Endothelial cell of umbilical vein (primary cell): Measurements from ENCODE around the gene LMCD1. TPM values are rescaled to one million over a fixed set of nuclear protein-coding genes. Genes with fewer than 3 reads are reported as not detected.

Experiments
- BruUV-seq: library from RNA; stranded (reverse); fragments of 400-500 nt; replicated peaks from 2 replicates; lab custom pipeline; 2021; lab: Mats Ljungman, UMichigan
- CTCF ChIA-PET: fragments of 300-600, 350-600 bp; sonication (Branson Sonifier 250); formaldehyde crosslinking; loops from one replicate; lab custom pipeline; 2021; ENCODE audit warnings: antibody characterized with exemption, inconsistent platforms; lab: Charles Lee
- POLR2A ChIA-PET: fragments of 300-600, 350-600 bp; sonication (Branson Sonifier 250); formaldehyde crosslinking; loops from one replicate; lab custom pipeline; 2021; ENCODE audit warnings: antibody characterized with exemption, inconsistent platforms; lab: Charles Lee
- DNase-seq: peaks from one replicate; pipeline ENCODE4 v3.0.0-alpha.2; 2011; ENCODE audit warnings: low read depth, low spot score
- FAIRE-seq: peaks from 2 replicates; lab custom pipeline; 2011; peaks lifted over from hg19 to GRCh38; lab: Jason Lieb, UNC
- H2AFZ ChIP-seq: 2 replicates; pipeline ENCODE4 v1.6.0; 2012; ENCODE audit warnings: low read depth, low read length, control low read depth, inconsistent platforms
- H3K27ac ChIP-seq: 2 replicates; pipeline ENCODE4 v1.5.1; 2011; ENCODE audit warnings: low read depth, mild to moderate bottlenecking, control low read depth, low read length, moderate library complexity; ENCODE audit not compliant: insufficient read depth
- H3K27me3 ChIP-seq, 2 experiments: 2 replicates each; pipeline versions ENCODE4 v1.6.0 to v1.6.1; 2011; ENCODE audit warnings: low read length in 2 of 2, mixed read lengths in 1 of 2; ENCODE audit not compliant: control insufficient read depth in 2 of 2, insufficient read depth in 2 of 2
- H3K36me3 ChIP-seq, 2 experiments: 2 replicates in 1 of 2; 3 replicates in 1 of 2; pipeline ENCODE4 v1.5.1; 2011; ENCODE audit warnings: low read length in 2 of 2, mild to moderate bottlenecking in 1 of 2, moderate library complexity in 1 of 2; ENCODE audit not compliant: control insufficient read depth in 2 of 2, insufficient read depth in 2 of 2; ENCODE audit errors: extremely low read depth in 1 of 2
- H3K4me1 ChIP-seq: 3 replicates; pipeline ENCODE4 v1.5.1; 2011; ENCODE audit warnings: mild to moderate bottlenecking, low read length; ENCODE audit not compliant: control insufficient read depth, insufficient read depth; ENCODE audit errors: extremely low read depth
- H3K4me2 ChIP-seq: 2 replicates; pipeline ENCODE4 v1.6.1; 2011; ENCODE audit warnings: low read length, control low read depth, mixed read lengths; ENCODE audit not compliant: insufficient read depth
- H3K4me3 ChIP-seq, 3 experiments: fragments of 200-600 bp in 1 of 3; sonication (generic), shearing (Covaris generic) in 1 of 3; replicated peaks in 1 of 3; 2 replicates each; pipeline ENCODE4 v1.5.1; 2011 to 2016; ENCODE audit warnings: control low read depth in 3 of 3, low read length in 3 of 3, mild to moderate bottlenecking in 2 of 3, inconsistent platforms in 1 of 3, low read depth in 1 of 3, moderate library complexity in 1 of 3; ENCODE audit not compliant: insufficient read depth in 1 of 3
- H3K79me2 ChIP-seq: 2 replicates; pipeline ENCODE4 v1.6.0; 2012; ENCODE audit warnings: low read length, inconsistent platforms; ENCODE audit not compliant: control insufficient read depth, insufficient read depth
- H3K9ac ChIP-seq: replicated peaks from 2 replicates; pipeline ENCODE3; 2011; ENCODE audit warnings: low read length, control low read depth; ENCODE audit not compliant: insufficient read depth; ENCODE audit errors: extremely low read depth
- H3K9me1 ChIP-seq: replicated peaks from 3 replicates; pipeline ENCODE4 v1.6.0; 2011; ENCODE audit warnings: mild to moderate bottlenecking, low read length; ENCODE audit not compliant: control insufficient read depth, insufficient read depth; ENCODE audit errors: extremely low read depth
- H3K9me3 ChIP-seq: replicated peaks from 2 replicates; pipeline ENCODE4 v1.5.1; 2012; ENCODE audit warnings: low read length, inconsistent platforms; ENCODE audit not compliant: control insufficient read depth, insufficient read depth
- H4K20me1 ChIP-seq: replicated peaks from 2 replicates; pipeline ENCODE3; 2011; ENCODE audit warnings: mild to moderate bottlenecking, low read length; ENCODE audit not compliant: control insufficient read depth, insufficient read depth; ENCODE audit errors: extremely low read depth
- EZH2 ChIP-seq: IDR thresholded peaks from 2 replicates; pipeline ENCODE4 v1.6.1; 2012; ENCODE audit warnings: borderline replicate concordance, low read depth, mild to moderate bottlenecking, moderate library complexity, low read length, inconsistent platforms; ENCODE audit not compliant: severe bottlenecking
- FOS ChIP-seq: IDR thresholded peaks from 2 replicates; pipeline ENCODE4 v1.6.1; 2011; ENCODE audit warnings: mild to moderate bottlenecking, low read length, moderate library complexity, borderline replicate concordance; ENCODE audit not compliant: insufficient read depth
- GATA2 ChIP-seq: IDR thresholded peaks from 2 replicates; pipeline ENCODE4 v1.7.0; 2011; ENCODE audit warnings: low read depth, mild to moderate bottlenecking, moderate library complexity, mixed read lengths, low read length; ENCODE audit not compliant: insufficient read length, insufficient read depth
- JUN ChIP-seq: IDR thresholded peaks from 2 replicates; pipeline ENCODE4 v1.6.1; 2011; ENCODE audit warnings: borderline replicate concordance, low read depth; ENCODE audit not compliant: insufficient read length, insufficient read depth
- MAX ChIP-seq: IDR thresholded peaks from 2 replicates; pipeline ENCODE4 v1.6.1; 2011; ENCODE audit not compliant: insufficient read depth, insufficient read length
- POLR2AphosphoS5 ChIP-seq: IDR thresholded peaks from 2 replicates; pipeline ENCODE4 v1.6.1; 2012; ENCODE audit warnings: low read depth, mild to moderate bottlenecking, control low read depth, low read length, moderate library complexity; ENCODE audit not compliant: insufficient read depth
- dilution Hi-C: fragments of 300-500 bp; cut with MboI; formaldehyde crosslinking; loops from one replicate; pipeline ENCODE4 v1.15.0; 2019; ENCODE audit warnings: low sequenced_read_pairs; ENCODE audit not compliant: extremely low pct_ligation_motif_present
- intact Hi-C: fragments of 100-400 bp; cut with micrococcal nuclease; formaldehyde crosslinking; loops from one replicate; pipeline ENCODE4 v1.10.0; 2022
- polyA plus RNA-seq, 4 experiments: library from polyadenylated mRNA; depleted of rRNA in 3 of 4; stranded (reverse) in 3 of 4; unstranded in 1 of 4; fragments of >200 nt; gene quantifications; 2 replicates each; pipeline versions ENCODE4 v1.2.1 to v1.2.3, GENCODE V29; 2011 to 2012; ENCODE audit warnings: missing spikeins in 1 of 4
- total RNA-seq: library from RNA; stranded (reverse); gene quantifications from 2 replicates; pipeline ENCODE4 v1.2.3, GENCODE V29; 2021
- TF ChIP-seq, protein P1 (sequence below), 2 donors: IDR thresholded peaks; 1 replicate in 1 of 2; 2 replicates in 1 of 2; pipeline ENCODE4 v1.5.1; 2011; ENCODE audit warnings: low read length in 2 of 2, mild to moderate bottlenecking in 2 of 2, moderate library complexity in 2 of 2, control low read depth in 1 of 2, inconsistent platforms in 1 of 2, low read depth in 1 of 2; ENCODE audit not compliant: insufficient read depth in 1 of 2; ENCODE audit errors: extremely low read depth in 1 of 2

LMCD1 gene
- total and polyA plus RNA-seq, 2 donors (not counting 3 experiments of a cell fraction or from before 2014, with no cell fraction given), result 7.6 to 14.5 TPM

GRCh38 chr3:8505621-8506020 is 4.0 kb downstream of the LMCD1 start:
- BruUV-seq, result no TSS peak
- CTCF ChIA-PET, result interaction anchor here (1.1 to 9.5 kb wide), 7 partner anchors 8 to 89 kb away, joined by 3 to 114 read pairs (median 4); no protein-coding TSS in a partner anchor
- peak; percentile 71 for FAIRE-seq
- Histone ChIP-seq H3K9me1 (no peaks in the 10 kb centered on the region), H2AFZ (no peak overlapping the region), H3K4me3 (no peak overlapping the region), H4K20me1 (no peaks in the 10 kb centered on the region), H3K36me3 (no peaks in the 10 kb centered on the region), H3K9me3 (no peaks in the 10 kb centered on the region), H3K9ac (no peak overlapping the region), H3K27me3 (no peaks in the 10 kb centered on the region), H3K4me1 (peaks cover 67% of the 10 kb centered on the region), H3K4me2 (peak overlapping the region; percentile 40), H3K79me2 (no peaks in the 10 kb centered on the region), H3K27ac (no peak overlapping the region)
- POLR2A ChIA-PET, result no interaction called here
- TF ChIP-seq JUN (no peak), GATA2 (peak; percentile 32), POLR2AphosphoS5 (peak; percentile 46), MAX (no peak)
- dilution Hi-C loops, result no loop called here
- DNase-seq, result peak; percentile 77
- intact Hi-C loops, result loop anchor here (1.0 to 10.0 kb wide), 3 partner anchors 22 to 631 kb away; no protein-coding TSS in a partner anchor

- H3K36me3 ChIP-seq, result no peaks in the 10 kb centered on the region
- POLR2A ChIA-PET, result no interaction called here
- dilution Hi-C loops, result no loop called here
- intact Hi-C loops, result loop anchor here (1.0 to 10.0 kb wide), 3 partner anchors 23 to 632 kb away; no protein-coding TSS in a partner anchor
- CTCF ChIA-PET, result interaction anchor here (0.7 to 9.5 kb wide), 7 partner anchors 9 to 118 kb away, joined by 3 to 114 read pairs (median 4); no protein-coding TSS in a partner anchor
- H3K4me3 ChIP-seq, result no peak overlapping the region
- peaks cover 64% of the 10 kb centered on the region for H3K4me1 ChIP-seq
- H3K9me1 ChIP-seq, result no peaks in the 10 kb centered on the region
- DNase-seq (peak; percentile 60), FAIRE-seq (peak; percentile 42)
- peak overlapping the region; percentile 30 for H3K27ac ChIP-seq
- no TSS peak for BruUV-seq
- no peaks in the 10 kb centered on the region for H3K79me2 ChIP-seq
- TF ChIP-seq, protein P1, sequence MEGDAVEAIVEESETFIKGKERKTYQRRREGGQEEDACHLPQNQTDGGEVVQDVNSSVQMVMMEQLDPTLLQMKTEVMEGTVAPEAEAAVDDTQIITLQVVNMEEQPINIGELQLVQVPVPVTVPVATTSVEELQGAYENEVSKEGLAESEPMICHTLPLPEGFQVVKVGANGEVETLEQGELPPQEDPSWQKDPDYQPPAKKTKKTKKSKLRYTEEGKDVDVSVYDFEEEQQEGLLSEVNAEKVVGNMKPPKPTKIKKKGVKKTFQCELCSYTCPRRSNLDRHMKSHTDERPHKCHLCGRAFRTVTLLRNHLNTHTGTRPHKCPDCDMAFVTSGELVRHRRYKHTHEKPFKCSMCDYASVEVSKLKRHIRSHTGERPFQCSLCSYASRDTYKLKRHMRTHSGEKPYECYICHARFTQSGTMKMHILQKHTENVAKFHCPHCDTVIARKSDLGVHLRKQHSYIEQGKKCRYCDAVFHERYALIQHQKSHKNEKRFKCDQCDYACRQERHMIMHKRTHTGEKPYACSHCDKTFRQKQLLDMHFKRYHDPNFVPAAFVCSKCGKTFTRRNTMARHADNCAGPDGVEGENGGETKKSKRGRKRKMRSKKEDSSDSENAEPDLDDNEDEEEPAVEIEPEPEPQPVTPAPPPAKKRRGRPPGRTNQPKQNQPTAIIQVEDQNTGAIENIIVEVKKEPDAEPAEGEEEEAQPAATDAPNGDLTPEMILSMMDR (IDR thresholded peaks at IDR 0.05; ENCODE audit: extremely low read depth in 1 of 2, insufficient read depth in 1 of 2, low read depth in 1 of 2, low read length in 2 of 2), result no peak
- TF ChIP-seq GATA2, result peak; percentile 93
- TF ChIP-seq FOS, result peak; percentile 92
- peak; percentile 36 for TF ChIP-seq POLR2AphosphoS5
- TF ChIP-seq JUN, result peak; percentile 49
- TF ChIP-seq EZH2, result no peak
- no peaks in the 10 kb centered on the region for H3K9me3 ChIP-seq
- no peaks in the 10 kb centered on the region for H3K27me3 ChIP-seq
- H3K9ac ChIP-seq, result no peak overlapping the region
- no peak overlapping the region for H2AFZ ChIP-seq
- H4K20me1 ChIP-seq, result no peaks in the 10 kb centered on the region
- peak overlapping the region; percentile 40 for H3K4me2 ChIP-seq
Observed at GRCh38 chr3:8506571-8507061, 5.0 kb downstream of the LMCD1 start.
